GM12874 (cell line): ENCODE results near the gene SLC16A12.

ENCODE experiments used
- CTCF ChIP-seq: IDR thresholded peaks from 2 replicates; pipeline ENCODE4 v1.5.1; 2011; ENCODE audit warnings: low read depth, mild to moderate bottlenecking, control low read depth, low read length, moderate library complexity; ENCODE audit not compliant: insufficient read depth

The SLC16A12 gene

GRCh38 chr10:89468191-89468965 lies 67.0 kb downstream of the SLC16A12 start:
- no peak for TF ChIP-seq CTCF

- peak; percentile 25; the same call in 1 of the 2 replicates for TF ChIP-seq CTCF
These were observed 68.8 kb downstream of the SLC16A12 start for GRCh38 chr10:89466599-89467035.

GRCh38 chr10:89465196-89465595 lies 70.2 kb downstream of the SLC16A12 start:
- TF ChIP-seq CTCF = no peak

- no peak for TF ChIP-seq CTCF
These were observed 71.4 kb downstream of the SLC16A12 start for GRCh38 chr10:89463846-89464537.

GRCh38 chr10:89458784-89459183 lies 76.6 kb downstream of the SLC16A12 start:
- TF ChIP-seq CTCF = no peak

- no peak for TF ChIP-seq CTCF
These were observed 77.1 kb downstream of the SLC16A12 start for GRCh38 chr10:89458291-89458690.

GRCh38 chr10:89454561-89455347 lies 80.6 kb downstream of the SLC16A12 start:
- TF ChIP-seq CTCF = no peak
